Nephron progenitor cell (in vitro differentiated cells): ENCODE results near the gene CCDC175.

Source experiments
- DNase-seq: peaks from one replicate; pipeline ENCODE4 v3.0.0; 2021
- H3K27ac Mint-ChIP-seq: 2 replicates; pipeline ENCODE4 v1.8.0; 2021; ENCODE audit warnings: mild to moderate bottlenecking, moderate library complexity, mixed read lengths
- H3K27me3 Mint-ChIP-seq: 2 replicates; pipeline ENCODE4 v1.8.0; 2021; ENCODE audit warnings: mild to moderate bottlenecking, low read depth, mixed read lengths; ENCODE audit not compliant: poor library complexity
- H3K36me3 Mint-ChIP-seq: 2 replicates; pipeline ENCODE4 v1.8.0; 2021; ENCODE audit warnings: low read depth, mixed read lengths
- H3K4me1 Mint-ChIP-seq: 2 replicates; pipeline ENCODE4 v1.8.0; 2021; ENCODE audit warnings: mixed read lengths
- H3K4me3 Mint-ChIP-seq: 2 replicates; pipeline ENCODE4 v1.8.0; 2021; ENCODE audit warnings: mild to moderate bottlenecking, moderate library complexity, mixed read lengths
- H3K9me3 Mint-ChIP-seq: 2 replicates; pipeline ENCODE4 v1.8.0; 2021; ENCODE audit warnings: mild to moderate bottlenecking, moderate library complexity, mixed read lengths
- CTCF ChIP-seq: fragments of 200-600 bp; sonication (generic); IDR thresholded peaks from 2 replicates; pipeline ENCODE4 v1.5.0; 2021; ENCODE audit warnings: antibody characterized with exemption

Gene CCDC175

GRCh38 chr14:59484639-59485175, 91.9 kb downstream of the CCDC175 start:
- H3K36me3 Mint-ChIP-seq = peaks cover 23% of the 10 kb centered on the region
- no peak for TF ChIP-seq CTCF
- DNase-seq = no peak
- H3K27me3 Mint-ChIP-seq = no peaks in the 10 kb centered on the region
- H3K4me1 Mint-ChIP-seq = peaks cover 61% of the 10 kb centered on the region
- peak overlapping the region; percentile 96 for H3K4me3 Mint-ChIP-seq
- H3K9me3 Mint-ChIP-seq = no peaks in the 10 kb centered on the region
- peak overlapping the region; percentile 99 for H3K27ac Mint-ChIP-seq

DNA sequence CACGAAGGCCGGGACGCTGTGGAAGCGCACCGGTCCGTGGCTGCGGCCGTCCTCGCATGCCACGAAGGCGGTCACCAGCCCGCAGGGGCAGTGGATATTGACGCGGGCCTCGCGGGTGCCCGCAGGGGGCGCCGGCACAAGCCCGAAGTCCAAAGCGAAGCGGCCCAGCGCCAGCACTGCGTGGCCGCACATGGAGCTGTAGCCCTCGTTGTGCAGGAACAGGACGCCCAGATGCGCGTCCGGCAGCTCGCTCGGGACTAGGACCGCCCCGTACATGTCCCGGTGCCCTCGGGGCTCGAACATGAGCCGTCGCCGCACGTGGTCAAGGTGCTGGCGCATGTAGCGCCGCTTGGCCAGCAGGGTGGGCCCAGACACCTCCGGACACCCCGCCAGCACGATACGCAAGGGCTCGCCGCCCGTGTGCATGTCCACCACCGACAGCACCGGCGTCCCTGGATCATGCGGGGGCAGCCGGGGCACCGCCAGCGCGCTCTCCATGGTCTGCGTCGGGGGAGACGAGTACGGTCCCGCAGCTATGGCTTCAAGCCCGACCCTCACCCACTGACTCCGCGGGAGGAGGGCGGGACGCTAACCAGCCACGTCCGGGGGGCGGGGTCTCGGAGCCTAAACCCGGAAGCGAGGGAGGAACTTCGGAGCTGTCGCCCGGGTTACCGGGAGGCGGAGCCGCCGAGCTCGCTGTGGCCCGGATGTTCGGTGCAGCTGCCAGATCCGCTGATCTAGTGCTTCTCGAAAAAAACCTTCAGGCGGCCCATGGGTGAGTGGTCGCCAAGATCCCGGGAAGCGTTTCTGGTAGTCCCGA, 92.6 kb downstream of the CCDC175 start, which contains the start of the genes JKAMP and L3HYPDH:
JKAMP (plus strand) TSS at position 699 of the 820 bp plus-strand sequence; CDS start at position 772, 73 bp downstream.
L3HYPDH (minus strand) TSS at position 590 of the 820 bp plus-strand sequence; CDS start at position 498, 92 bp downstream.
- peak within 1 kb of the TSS; percentile 99 for H3K27ac Mint-ChIP-seq
- H3K4me3 Mint-ChIP-seq = peak within 1 kb of the TSS; percentile 96
- peak; percentile 99 for DNase-seq
- H3K27me3 Mint-ChIP-seq = no peaks in the 10 kb centered on the region
- peaks cover 65% of the 10 kb centered on the region for H3K4me1 Mint-ChIP-seq
- H3K36me3 Mint-ChIP-seq = peaks cover 18% of the 10 kb centered on the region
- H3K9me3 Mint-ChIP-seq = no peaks in the 10 kb centered on the region
- peak; percentile 59 for TF ChIP-seq CTCF

GRCh38 chr14:59483363-59483762, 93.2 kb downstream of the CCDC175 start:
- Mint-ChIP-seq H3K36me3 (peaks cover 18% of the 10 kb centered on the region), H3K4me1 (peaks cover 65% of the 10 kb centered on the region), H3K4me3 (peak overlapping the region; percentile 96), H3K27me3 (no peaks in the 10 kb centered on the region), H3K27ac (peak overlapping the region; percentile 96), H3K9me3 (no peaks in the 10 kb centered on the region)
- TF ChIP-seq CTCF = no peak
- DNase-seq = peak; percentile 10

DNA sequence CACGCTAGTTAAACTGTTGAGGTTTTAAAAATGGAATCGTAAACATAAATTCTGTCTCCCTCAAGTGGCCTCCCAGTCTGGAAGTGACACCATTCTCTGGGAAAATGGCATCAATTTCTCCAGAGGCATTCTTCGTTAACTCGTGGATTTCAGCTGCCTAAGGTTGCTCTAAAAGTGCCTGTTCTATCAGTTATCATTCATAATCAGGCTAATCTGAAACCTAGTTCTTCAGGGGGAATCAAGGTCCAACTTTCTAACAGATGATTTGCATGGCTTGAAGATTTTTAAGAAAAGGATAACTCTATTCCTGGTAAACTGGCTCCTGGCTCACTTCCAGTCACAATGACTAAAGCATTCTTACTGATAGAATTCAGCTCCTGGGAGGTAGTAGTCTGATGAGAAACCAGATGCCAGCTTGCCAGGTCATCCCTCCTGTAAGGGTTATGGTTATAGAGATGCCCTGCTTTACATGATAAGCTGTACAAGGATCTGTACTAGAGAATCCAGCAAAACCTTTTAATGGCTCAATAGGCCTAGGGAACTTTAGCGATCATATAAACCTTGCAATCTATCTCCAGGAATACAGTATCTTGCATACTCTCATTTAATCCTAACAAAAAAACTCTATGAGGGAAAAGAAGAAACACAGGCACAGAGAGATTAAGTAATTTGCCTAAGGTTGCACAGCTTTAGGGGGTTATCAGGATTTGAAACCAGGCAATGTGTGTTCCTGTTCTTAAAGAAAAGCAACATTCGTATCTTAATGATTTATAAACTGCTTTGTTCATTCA, 93.9 kb downstream of the CCDC175 start:
- Mint-ChIP-seq H3K4me1 (peaks cover 64% of the 10 kb centered on the region), H3K36me3 (peaks cover 13% of the 10 kb centered on the region), H3K27ac (no peak overlapping the region), H3K27me3 (no peaks in the 10 kb centered on the region), H3K9me3 (no peaks in the 10 kb centered on the region), H3K4me3 (peak overlapping the region; percentile 96)
- DNase-seq = no peak
- TF ChIP-seq CTCF = no peak

GRCh38 chr14:59481871-59482540, 94.6 kb downstream of the CCDC175 start:
- Mint-ChIP-seq H3K4me1 (peaks cover 61% of the 10 kb centered on the region), H3K27ac (no peak overlapping the region), H3K4me3 (peak overlapping the region; percentile 96), H3K9me3 (no peaks in the 10 kb centered on the region), H3K27me3 (no peaks in the 10 kb centered on the region), H3K36me3 (peaks cover 14% of the 10 kb centered on the region)
- no peak for DNase-seq
- no peak for TF ChIP-seq CTCF
